Gastroesophageal sphincter (tissue), 3 donors: ENCODE data around the gene PDAP1.

Source experiments
- POLR2A ChIP-seq, 2 donors: fragments of 450-650 bp; IDR thresholded peaks; one replicate each; pipeline ENCODE4 v1.6.1; 2017; ENCODE audit warnings: antibody characterized with exemption in 2 of 2, mild to moderate bottlenecking in 2 of 2, moderate library complexity in 1 of 2
- TF ChIP-seq, protein P1 (sequence below), 4 experiments: fragments of 200-600 bp in 2 of 4; fragments of 450-650 bp in 2 of 4; sonication (generic) in 1 of 4; IDR thresholded peaks; one replicate each; pipeline ENCODE4 v1.5.1; 2017 to 2019; ENCODE audit warnings: antibody characterized with exemption in 4 of 4, mild to moderate bottlenecking in 2 of 4, moderate library complexity in 2 of 4

- TF ChIP-seq, protein P1, sequence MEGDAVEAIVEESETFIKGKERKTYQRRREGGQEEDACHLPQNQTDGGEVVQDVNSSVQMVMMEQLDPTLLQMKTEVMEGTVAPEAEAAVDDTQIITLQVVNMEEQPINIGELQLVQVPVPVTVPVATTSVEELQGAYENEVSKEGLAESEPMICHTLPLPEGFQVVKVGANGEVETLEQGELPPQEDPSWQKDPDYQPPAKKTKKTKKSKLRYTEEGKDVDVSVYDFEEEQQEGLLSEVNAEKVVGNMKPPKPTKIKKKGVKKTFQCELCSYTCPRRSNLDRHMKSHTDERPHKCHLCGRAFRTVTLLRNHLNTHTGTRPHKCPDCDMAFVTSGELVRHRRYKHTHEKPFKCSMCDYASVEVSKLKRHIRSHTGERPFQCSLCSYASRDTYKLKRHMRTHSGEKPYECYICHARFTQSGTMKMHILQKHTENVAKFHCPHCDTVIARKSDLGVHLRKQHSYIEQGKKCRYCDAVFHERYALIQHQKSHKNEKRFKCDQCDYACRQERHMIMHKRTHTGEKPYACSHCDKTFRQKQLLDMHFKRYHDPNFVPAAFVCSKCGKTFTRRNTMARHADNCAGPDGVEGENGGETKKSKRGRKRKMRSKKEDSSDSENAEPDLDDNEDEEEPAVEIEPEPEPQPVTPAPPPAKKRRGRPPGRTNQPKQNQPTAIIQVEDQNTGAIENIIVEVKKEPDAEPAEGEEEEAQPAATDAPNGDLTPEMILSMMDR (IDR thresholded peaks at IDR 0.05), result no peak
- TF ChIP-seq POLR2A (IDR thresholded peaks at IDR 0.05), result no peak
These were observed 9.9 kb upstream of the PDAP1 start for GRCh38 chr7:99418260-99418659.
